IMR-90 (cell line): ENCODE measurements around the gene NRXN2.

Experiments used
- MAZ ChIP-seq: IDR thresholded peaks from 2 replicates; pipeline ENCODE4 v1.6.1; 2012; ENCODE audit warnings: low read depth, mild to moderate bottlenecking, low read length, improper control_type of control experiment, moderate library complexity, borderline replicate concordance
- POLR2A ChIP-seq: IDR thresholded peaks from 2 replicates; pipeline ENCODE4 v1.6.1; 2012; ENCODE audit warnings: mild to moderate bottlenecking, low read depth, low read length
- RAD21 ChIP-seq: IDR thresholded peaks from 2 replicates; pipeline ENCODE4 v1.6.1; 2012; ENCODE audit warnings: low read length, improper control_type of control experiment
- TF ChIP-seq, protein P1 (sequence below): conservative IDR thresholded peaks from 2 replicates; pipeline ENCODE4 v1.5.1; 2012; ENCODE audit warnings: mild to moderate bottlenecking, low read depth, low read length, improper control_type of control experiment
- TF ChIP-seq, protein P2 (sequence below): fragments of 150-350 bp; IDR thresholded peaks from 2 replicates; pipeline ENCODE4 v1.6.1; 2017; ENCODE audit warnings: mild to moderate bottlenecking, antibody characterized with exemption, low read length, low read depth

DNA sequence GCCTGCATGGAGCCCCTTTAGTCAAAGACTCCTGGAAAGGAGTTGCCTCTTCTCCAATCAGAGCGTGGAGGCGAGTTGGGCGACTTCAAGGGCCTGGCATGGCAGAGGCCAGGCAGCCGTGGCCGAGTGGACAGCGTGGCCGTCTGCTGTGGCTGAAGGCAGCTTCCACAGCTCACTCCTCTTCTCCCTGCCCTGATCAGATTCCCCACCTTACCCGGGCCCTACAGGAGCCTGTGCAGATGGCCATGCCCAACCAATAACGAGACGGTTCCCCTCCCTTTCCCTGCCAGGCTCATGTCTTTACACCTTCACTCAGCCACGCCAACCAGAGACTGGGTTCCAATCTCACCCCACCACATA, 152.0 kb downstream of the NRXN2 start:
- TF ChIP-seq, protein P1, sequence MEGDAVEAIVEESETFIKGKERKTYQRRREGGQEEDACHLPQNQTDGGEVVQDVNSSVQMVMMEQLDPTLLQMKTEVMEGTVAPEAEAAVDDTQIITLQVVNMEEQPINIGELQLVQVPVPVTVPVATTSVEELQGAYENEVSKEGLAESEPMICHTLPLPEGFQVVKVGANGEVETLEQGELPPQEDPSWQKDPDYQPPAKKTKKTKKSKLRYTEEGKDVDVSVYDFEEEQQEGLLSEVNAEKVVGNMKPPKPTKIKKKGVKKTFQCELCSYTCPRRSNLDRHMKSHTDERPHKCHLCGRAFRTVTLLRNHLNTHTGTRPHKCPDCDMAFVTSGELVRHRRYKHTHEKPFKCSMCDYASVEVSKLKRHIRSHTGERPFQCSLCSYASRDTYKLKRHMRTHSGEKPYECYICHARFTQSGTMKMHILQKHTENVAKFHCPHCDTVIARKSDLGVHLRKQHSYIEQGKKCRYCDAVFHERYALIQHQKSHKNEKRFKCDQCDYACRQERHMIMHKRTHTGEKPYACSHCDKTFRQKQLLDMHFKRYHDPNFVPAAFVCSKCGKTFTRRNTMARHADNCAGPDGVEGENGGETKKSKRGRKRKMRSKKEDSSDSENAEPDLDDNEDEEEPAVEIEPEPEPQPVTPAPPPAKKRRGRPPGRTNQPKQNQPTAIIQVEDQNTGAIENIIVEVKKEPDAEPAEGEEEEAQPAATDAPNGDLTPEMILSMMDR: no peak
- TF ChIP-seq, protein P2, sequence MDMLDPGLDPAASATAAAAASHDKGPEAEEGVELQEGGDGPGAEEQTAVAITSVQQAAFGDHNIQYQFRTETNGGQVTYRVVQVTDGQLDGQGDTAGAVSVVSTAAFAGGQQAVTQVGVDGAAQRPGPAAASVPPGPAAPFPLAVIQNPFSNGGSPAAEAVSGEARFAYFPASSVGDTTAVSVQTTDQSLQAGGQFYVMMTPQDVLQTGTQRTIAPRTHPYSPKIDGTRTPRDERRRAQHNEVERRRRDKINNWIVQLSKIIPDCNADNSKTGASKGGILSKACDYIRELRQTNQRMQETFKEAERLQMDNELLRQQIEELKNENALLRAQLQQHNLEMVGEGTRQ: no peak
- no peak for TF ChIP-seq POLR2A
- no peak for TF ChIP-seq MAZ
- TF ChIP-seq RAD21: no peak
